ENCODE measurements around the gene DNAJC17. TPM values are rescaled to one million over a fixed set of nuclear protein-coding genes. Genes with fewer than 3 reads are reported as not detected.
A peak's percentile ranks its signal among the peaks of the same experiment; 100 is the strongest.

Gene DNAJC17
- total RNA-seq, 3 donors from 2014 or later (not counting 1 experiment from before 2014, with no cell fraction given): 36.2 to 64.9 (median 50.0) TPM

- Mint-ChIP-seq H3K27ac (no peak overlapping the region), H3K36me3 (no peaks in the 10 kb centered on the region), H3K4me1 (no peaks in the 10 kb centered on the region), H3K27me3 (ENCODE audit: low read depth in 2 of 2) (peaks cover 0 to 19% of the 10 kb centered on the region in 2 donors), H3K9me3 (no peaks in the 10 kb centered on the region), H3K4me3 (no peak overlapping the region)
- no peak overlapping the region for H3K27ac ChIP-seq (ENCODE audit: low read length)
- H3K4me1 ChIP-seq (ENCODE audit: control insufficient read depth, insufficient read depth, low read length): peaks cover 14% of the 10 kb centered on the region
- ATAC-seq: no peak
- no peaks in the 10 kb centered on the region for H3K9me3 ChIP-seq (ENCODE audit: control insufficient read depth, insufficient read depth, low read length)
- no peak overlapping the region for H3K4me3 ChIP-seq (ENCODE audit: low read length)
- DNase-seq: no peak
- peaks cover 3% of the 10 kb centered on the region for H3K27me3 ChIP-seq (ENCODE audit: control insufficient read depth, insufficient read depth, low read length)
- 95% methylated on average over 8 of the region's 8 CpGs for WGBS (ENCODE audit: insufficient coverage)
- no peak for TF ChIP-seq CTCF (IDR thresholded peaks at IDR 0.05)
- no peaks in the 10 kb centered on the region for H3K36me3 ChIP-seq (ENCODE audit: control insufficient read depth, insufficient read depth, low read length)
- intact Hi-C loops (cut with micrococcal nuclease): no loop called here
Observed at GRCh38 chr15:40850576-40851112, 43.4 kb upstream of the DNAJC17 start.

- Histone ChIP-seq H3K27me3 (ENCODE audit: control insufficient read depth, insufficient read depth, low read length) (peaks cover 12% of the 10 kb centered on the region), H3K9me3 (ENCODE audit: control insufficient read depth, insufficient read depth, low read length) (no peaks in the 10 kb centered on the region), H3K4me3 (ENCODE audit: low read length) (no peak overlapping the region), H3K36me3 (ENCODE audit: control insufficient read depth, insufficient read depth, low read length) (no peaks in the 10 kb centered on the region), H3K4me1 (ENCODE audit: control insufficient read depth, insufficient read depth, low read length) (peaks cover 34% of the 10 kb centered on the region), H3K27ac (ENCODE audit: low read length) (peak overlapping the region; percentile 2)
- H3K4me3 Mint-ChIP-seq: no peak overlapping the region
- intact Hi-C loops (cut with micrococcal nuclease): no loop called here
- ATAC-seq: peak in 2 of 3 donors; percentile 33 to 62
- no peaks in the 10 kb centered on the region for H3K9me3 Mint-ChIP-seq
- H3K36me3 Mint-ChIP-seq: no peaks in the 10 kb centered on the region
- H3K27ac Mint-ChIP-seq: no peak overlapping the region
- peaks cover 6% of the 10 kb centered on the region in 2 donors for H3K4me1 Mint-ChIP-seq
- H3K27me3 Mint-ChIP-seq (ENCODE audit: low read depth in 2 of 2): peaks cover 8 to 30% of the 10 kb centered on the region in 2 donors
- 63% methylated on average over 5 of the region's 7 CpGs for WGBS (ENCODE audit: insufficient coverage)
- no peak for TF ChIP-seq CTCF (IDR thresholded peaks at IDR 0.05)
- no peak for DNase-seq
Observed at GRCh38 chr15:40847223-40847961, 40.1 kb upstream of the DNAJC17 start.

GRCh38 chr15:40846841-40847222, 39.6 kb upstream of the DNAJC17 start:
- peak overlapping the region; percentile 2 for H3K27ac ChIP-seq (ENCODE audit: low read length)

More at GRCh38 chr15:40846841-40847222, 39.6 kb upstream of the DNAJC17 start:
- H3K36me3 Mint-ChIP-seq: no peaks in the 10 kb centered on the region
- peaks cover 34% of the 10 kb centered on the region for H3K4me1 ChIP-seq (ENCODE audit: control insufficient read depth, insufficient read depth, low read length)
- no peak for ATAC-seq
- peaks cover 12 to 30% of the 10 kb centered on the region in 2 donors for H3K27me3 Mint-ChIP-seq (ENCODE audit: low read depth in 2 of 2)
- peaks cover 12% of the 10 kb centered on the region for H3K27me3 ChIP-seq (ENCODE audit: control insufficient read depth, insufficient read depth, low read length)
- H3K4me3 ChIP-seq (ENCODE audit: low read length): no peak overlapping the region
- intact Hi-C loops (cut with micrococcal nuclease): no loop called here
- TF ChIP-seq CTCF (IDR thresholded peaks at IDR 0.05): no peak
- no peaks in the 10 kb centered on the region for H3K9me3 Mint-ChIP-seq
- no peak overlapping the region for H3K27ac Mint-ChIP-seq
- no peaks in the 10 kb centered on the region for H3K36me3 ChIP-seq (ENCODE audit: control insufficient read depth, insufficient read depth, low read length)
- no peaks in the 10 kb centered on the region for H3K9me3 ChIP-seq (ENCODE audit: control insufficient read depth, insufficient read depth, low read length)
- no peak overlapping the region for H3K4me3 Mint-ChIP-seq
- H3K4me1 Mint-ChIP-seq: peaks cover 6% of the 10 kb centered on the region in 2 donors
- DNase-seq: no peak

Measured in natural killer cell (primary cell).